Fibroblast of skin of right biceps (primary cell): ENCODE data around the gene PRDM4.
A peak's percentile ranks its signal among the peaks of the same experiment; 100 is the strongest.
"Not testable (repeated sequence)": the region's sequence is repeated elsewhere in the genome, so short reads cannot be mapped to it uniquely, and the experiment has no call there.

Experiments used
- DNase-seq: peaks from one replicate; pipeline ENCODE4 v3.0.0-alpha.2; 2013

The PRDM4 gene

DNA sequence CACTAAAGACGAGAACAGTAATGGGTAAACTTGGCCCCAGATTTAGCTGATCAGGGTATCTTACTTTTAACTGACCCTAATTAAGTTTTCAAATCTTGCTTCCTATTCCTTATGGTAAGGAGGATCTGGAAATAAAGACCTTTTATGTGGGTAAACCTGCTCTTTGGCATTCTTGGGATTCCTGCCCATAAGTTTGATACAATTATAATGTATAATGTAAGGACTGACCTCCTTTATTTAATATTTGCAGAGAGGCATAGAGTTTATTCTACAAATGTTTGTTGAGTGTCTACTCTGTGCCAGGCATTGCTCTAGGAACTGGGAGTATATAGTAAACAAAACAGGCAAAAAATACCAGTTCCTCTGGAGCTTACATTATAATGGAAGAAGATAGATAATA is 4.4 kb upstream of the PRDM4 start:
- no peak for DNase-seq

DNA sequence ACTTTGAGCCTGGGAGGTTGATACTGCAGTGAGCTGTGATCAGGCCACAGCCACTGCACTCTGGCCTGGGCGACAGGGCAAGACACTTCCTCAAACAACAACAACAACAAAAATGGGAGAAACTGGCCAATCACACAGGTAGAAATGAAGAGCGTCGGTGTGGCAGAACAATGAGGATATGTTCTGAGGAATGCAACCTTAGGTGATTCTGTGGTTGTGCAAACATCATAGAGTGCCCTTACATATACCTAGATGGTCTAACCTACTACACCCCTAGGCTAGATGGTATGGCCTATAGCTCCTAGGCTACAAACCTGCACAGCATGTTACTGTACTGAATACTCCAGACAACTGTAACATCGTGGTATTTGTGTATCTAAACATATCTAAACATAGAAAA is 3.7 kb upstream of the PRDM4 start:
- DNase-seq: no peak

DNA sequence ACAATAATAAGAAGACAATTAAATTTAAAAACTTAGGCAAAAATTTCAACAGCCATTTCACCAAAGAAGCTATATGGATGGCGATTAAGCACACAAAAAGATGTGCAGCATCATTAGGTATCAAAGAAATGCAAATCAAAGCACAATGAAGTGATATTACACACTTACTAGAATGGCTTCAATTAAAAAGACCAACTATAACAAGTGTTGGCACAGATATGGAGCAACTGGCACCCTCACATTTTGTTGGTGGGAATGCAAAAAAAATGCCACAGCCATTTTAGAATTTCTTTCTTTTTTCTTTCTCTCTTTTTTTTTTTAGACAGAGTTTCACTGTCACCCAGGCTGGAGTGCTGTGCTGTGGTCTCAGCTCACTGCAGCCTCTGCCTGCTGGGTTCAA is 1.9 kb upstream of the PRDM4 start:
- DNase-seq: no peak

DNA sequence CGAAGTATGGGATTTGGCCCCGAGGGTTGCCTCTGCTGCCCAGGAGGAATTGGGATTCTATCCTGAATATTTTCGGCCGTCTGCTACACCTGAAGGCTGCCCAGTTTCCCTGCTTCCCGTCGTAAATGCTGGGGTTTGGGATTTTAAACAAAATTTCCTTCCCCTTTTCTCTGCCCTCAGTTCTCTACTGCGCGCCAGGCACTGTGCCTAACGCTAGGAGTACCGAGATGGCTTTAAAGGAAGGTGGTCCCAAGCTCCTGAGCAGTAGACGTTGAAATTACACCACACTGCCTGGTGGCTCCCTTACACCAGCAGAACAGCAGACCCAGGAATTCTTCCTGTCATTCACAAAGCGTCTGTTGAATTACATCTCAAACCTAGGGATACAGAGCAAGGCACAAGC is 566 bp upstream of the PRDM4 start:
- DNase-seq: no peak

DNA sequence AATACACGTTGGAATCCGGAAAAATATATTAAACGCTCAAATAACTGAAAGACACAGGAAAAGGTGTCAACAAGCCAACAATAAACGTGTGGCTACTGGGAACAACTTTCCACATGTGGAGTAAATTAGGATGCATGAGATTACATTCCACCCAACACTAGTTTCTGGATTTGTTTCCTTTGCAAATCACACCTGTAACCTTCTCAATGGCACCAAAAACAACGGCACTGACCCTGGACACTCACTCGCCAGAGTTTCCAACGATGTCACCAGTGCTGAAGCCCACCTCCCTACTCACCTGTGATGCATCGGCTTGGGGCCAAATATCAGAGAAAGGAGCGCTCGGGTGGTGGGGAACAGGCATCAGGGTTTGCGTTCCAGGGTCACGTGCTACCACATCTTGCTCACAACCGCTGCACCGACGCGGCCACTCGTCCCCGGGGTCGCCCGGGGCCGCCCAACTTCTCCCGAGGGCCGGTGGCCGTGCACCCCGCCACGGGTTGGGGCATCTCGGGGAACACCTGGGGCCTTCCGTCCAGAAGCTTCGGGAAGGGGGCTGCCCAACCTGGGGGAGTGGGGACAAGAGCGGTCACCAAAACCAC is 629 bp downstream of the PRDM4 start:
- DNase-seq: peak; percentile 7

DNA sequence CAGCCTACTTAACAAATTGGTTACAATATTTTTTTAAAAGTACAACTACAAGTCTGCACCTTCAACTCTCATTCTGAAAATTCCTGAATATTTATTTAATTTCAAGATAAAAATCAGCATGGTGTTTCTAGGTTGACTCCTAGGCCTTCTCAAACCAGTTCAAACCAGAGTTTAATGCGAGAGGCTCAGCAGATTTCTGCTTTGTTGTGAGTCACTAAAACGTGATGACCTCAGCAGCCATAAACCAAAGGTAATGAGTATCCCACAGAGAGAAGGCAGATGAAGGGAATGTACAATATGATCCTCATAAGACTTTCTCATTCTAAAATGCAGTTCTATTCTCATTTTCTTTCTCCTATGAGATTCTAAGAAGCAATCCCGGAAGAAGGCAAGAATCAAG is 1.5 kb downstream of the PRDM4 start:
- peak; percentile 87 for DNase-seq

DNA sequence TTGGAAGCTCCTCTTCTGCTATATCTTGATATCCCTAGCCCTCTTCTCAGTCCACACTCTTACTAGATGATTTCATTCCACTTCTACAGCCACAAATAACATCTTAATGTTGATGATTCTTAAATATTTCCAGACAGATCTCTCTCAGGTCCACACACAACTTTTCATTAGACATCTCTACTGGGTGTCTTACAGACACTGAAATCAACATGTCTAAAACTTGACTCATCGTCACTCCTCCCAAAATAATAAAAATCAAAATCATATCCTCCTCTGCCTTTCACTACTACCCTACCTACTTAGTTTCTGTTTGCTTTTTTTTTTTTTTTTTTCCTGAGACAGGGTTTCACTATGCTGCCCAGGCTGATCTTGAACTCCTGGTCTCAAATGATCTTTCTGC is 11.9 kb downstream of the PRDM4 start:
- peak; percentile 74 for DNase-seq

DNA sequence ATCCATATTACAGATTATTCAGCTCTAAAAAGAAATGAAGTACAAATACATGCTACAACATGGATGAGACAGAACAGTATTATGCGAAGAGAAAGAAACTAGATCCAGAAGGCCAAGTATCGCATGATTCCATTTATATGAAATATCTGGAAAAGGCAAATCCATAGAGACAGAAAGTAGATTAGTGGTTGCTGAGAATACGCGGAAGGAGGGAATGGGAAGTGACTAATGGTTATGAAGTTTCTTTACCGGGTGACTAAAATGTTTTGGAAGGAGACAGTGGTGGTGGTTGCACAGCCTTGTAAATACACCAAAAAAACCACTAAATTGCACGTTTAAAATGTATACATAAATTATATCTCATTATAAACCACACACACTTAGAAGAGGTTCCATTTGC is 12.5 kb downstream of the PRDM4 start:
- DNase-seq: peak; percentile 87

DNA sequence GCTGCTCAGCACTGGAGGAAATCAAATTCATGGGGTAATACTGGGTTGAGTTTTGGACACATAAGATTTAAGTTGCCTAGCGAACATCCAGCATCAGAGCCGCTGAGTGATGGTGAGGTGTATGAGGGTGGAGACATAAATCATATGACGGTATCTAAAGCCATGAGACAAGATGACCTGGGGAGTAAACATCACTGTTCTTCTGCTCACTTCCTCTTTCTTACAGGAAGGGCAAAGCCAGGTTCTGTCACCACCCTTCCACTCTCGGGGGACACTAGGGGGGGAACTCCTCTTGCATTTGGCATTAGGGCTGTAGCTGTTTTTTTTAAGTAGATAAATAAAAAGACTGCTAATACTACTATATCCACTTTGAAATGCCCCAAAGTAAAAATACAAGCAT is 24.0 kb downstream of the PRDM4 start:
- DNase-seq: no peak

DNA sequence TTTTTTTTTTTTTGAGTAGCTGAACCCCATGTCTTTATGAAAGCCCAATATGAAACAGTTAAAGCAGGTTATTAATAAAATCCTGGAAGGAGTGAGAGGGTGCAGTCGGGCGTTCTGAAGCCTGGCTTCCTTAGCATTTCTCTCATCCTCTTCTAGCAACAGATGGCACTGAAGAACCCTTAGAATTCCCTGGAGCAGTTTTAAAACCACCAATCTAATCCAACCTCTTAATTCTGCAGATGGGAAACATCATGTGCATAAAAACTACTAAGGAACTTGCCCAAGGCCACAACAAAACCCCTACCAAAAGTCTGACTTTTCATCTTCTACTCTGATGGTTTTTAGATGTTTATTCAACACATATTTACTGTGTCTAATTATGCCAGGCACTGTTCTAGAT is 25.2 kb downstream of the PRDM4 start:
- no peak for DNase-seq

DNA sequence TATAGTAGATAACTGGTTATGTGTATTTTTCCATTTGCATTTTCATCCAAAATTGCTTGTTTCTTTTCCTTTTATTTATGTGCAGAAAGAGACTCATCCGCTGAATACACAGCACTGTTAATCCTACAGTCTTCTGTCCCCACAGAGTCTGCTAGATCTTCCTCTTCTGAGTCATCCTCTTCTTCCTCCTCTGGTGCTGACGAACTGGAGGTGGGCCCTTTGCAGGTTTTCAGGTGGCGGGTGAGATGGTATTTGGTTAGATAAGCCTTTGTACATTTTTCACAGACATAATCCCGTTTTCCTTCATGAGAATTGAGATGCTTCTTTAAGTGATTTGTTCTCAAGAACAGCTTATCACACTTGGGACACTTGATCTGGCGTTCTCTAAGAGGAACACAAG is 26.8 kb downstream of the PRDM4 start:
- no peak for DNase-seq

DNA sequence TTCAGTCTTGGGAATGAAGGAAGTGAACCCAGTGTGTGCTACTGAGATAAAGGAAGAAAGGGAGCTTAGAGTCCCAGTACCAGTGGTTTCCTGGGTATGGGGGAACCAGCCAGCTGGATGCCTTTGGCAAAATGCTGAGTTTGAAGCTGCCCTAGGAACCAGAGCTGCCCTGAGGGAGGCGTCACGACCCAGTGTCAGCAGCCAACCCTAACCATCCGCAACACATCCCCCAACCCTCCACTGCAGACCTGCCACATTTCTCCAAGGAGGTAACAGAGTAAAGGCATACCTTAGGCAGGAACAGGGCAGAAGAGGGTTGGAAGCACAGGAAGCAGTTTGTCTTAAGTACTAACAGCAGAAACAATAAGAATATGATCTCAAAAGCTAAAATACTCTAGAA is 28.6 kb downstream of the PRDM4 start:
- no peak for DNase-seq

DNA sequence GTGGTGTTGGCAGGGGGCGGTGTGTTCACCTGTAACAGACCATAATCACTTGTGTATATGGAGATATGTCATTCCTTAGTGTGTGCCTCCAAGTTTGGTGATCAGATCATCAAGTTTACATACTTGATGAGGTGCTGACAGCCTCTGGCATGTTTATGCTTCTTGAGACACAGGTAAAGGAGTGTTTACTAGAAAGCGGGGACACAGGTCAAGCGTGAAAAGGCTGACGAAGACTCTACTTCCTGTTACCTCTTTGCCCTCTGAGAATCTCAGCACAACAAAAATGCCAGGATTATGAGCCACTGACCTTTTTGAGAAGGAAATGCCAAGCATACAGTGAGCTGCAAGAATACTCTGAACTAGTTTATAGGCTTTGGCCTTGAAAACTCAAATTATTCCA is 29.6 kb downstream of the PRDM4 start:
- no peak for DNase-seq

DNA sequence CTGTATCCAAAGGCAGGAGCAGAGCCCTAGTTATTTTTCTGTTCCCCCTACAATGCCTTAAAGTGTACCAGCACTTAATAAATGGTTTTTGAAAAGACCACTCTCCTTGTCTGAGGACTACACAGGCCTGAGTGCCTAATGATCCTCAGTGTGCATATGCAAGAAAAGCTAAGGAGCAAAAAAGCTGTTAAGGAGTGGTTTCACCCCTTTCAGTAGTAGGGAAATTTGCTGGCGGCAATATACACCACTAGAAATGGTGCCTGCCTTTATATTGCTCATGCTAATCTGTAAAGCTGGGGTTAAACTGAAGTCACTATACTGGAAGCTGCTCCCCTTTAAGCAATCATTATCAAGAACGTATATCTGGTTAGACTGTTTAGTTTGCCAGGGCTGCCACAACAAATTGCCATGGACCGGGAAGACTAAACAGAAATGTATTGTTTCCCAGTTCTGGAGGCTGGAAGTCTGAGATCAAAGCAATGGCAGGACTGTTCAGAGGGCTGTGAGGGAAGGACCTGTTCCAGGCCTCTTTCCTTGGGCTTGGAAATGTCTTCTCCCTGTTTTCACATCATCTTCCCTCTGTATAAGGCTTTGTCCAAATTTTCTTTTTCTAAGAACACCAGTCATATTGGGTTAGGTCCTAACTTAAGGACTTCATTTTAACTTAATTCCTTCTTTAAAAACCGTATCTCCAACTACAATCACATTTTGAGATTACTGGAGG is 30.2 kb downstream of the PRDM4 start:
- no peak for DNase-seq

DNA sequence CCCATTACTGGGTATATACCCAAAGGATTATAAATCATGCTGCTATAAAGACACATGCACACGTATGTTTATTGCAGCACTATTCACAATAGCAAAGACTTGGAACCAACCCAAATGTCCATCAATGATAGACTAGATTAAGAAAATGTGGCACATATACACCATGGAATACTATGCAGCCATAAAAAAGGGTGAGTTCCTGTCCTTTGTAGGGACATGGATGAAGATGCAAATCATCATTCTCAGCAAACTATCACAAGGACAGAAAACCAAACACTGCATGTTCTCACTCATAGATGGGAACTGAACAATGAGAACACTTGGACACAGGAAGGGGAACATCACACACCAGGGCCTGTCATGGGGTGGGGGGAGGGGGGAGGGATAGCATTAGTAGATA is 33.2 kb downstream of the PRDM4 start:
- not testable (repeated sequence) for DNase-seq

DNA sequence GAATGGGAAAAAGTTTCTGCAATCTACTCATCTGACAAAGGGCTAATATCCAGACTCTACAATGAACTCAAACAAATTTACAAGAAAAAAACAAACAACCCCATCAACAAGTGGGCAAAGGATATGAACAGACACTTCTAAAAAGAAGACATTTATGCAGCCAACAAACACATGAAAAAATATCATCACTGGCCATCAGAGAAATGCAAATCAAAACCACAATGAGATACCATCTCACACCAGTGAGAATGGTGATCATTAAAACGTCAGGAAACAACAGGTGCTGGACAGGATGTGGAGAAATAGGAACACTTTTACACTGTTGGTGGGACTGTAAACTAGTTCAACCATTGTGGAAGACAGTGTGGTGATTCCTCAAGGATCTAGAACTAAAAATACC is 33.6 kb downstream of the PRDM4 start:
- not testable (repeated sequence) for DNase-seq

DNA sequence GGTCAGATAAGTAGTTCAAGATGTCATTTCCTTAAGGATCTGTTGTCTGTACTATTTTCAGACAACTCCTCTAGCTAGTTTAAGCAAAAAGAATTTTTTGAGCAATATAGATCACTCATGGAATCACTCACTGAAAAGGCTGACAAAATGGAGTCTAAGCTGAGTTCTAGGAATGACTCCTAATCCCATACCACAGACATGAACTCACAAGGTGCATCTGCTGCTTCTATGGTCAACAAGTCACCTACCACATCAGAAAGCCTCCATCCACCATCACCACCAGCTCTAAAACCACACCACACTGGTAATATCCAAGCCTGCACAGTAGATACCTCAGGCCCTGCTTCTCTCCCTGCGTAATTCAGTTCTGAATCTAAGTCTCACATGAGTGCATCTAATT is 42.3 kb downstream of the PRDM4 start:
- DNase-seq: no peak

DNA sequence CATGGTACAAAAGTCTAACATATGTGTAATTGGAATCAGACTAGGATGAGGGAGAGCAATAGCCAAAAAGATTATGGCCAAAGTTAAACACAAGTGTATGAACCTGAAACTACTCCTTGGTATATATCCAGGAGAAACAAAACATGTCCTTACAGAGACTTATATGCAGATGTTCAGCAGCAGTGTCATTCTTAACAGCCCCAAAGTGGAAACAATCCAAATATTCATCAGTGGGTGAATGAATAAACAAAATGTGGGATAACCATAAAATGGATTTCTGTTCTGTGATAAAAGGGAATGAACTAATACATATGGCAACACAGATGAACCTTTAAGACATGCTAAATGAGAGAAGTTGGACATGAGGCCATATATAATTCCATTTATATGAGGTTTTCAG is 45.2 kb downstream of the PRDM4 start:
- DNase-seq: no peak

DNA sequence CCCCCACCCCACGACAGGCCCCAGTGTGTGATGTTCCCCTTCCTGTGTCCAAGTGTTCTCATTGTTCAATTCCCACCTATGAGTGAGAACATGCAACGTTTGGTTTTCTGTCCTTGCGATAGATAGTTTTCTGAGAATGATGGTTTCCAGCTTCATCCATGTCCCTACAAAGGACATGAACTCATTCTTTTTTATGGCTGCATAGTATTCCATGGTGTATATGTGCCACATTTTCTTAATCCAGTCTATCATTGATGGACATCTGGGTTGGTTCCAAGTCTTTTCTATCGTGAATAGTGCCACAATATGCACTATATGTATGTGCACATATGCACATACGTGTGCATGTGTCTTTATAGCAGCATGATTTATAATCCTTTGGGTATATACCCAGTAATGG is 55.4 kb downstream of the PRDM4 start:
- not testable (repeated sequence) for DNase-seq

DNA sequence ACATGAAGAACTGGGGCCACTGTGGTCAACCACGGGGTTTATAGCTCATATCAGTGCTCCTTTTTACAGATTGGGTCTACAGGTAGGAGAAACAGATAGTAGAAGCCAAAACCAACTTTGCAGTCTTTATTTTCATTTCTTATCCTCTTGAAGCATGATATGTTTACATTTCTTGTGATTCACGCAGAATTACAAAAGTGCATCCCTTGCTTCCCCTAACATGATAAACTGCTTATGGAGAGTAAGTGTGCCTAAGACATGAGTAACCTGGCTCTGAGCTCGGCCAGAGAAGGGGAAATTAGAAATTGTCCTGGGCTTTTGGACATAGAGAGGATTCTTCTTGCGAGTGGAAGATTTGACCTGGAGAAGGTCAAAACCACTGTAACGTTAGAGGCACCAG is 56.9 kb downstream of the PRDM4 start:
- no peak for DNase-seq

DNA sequence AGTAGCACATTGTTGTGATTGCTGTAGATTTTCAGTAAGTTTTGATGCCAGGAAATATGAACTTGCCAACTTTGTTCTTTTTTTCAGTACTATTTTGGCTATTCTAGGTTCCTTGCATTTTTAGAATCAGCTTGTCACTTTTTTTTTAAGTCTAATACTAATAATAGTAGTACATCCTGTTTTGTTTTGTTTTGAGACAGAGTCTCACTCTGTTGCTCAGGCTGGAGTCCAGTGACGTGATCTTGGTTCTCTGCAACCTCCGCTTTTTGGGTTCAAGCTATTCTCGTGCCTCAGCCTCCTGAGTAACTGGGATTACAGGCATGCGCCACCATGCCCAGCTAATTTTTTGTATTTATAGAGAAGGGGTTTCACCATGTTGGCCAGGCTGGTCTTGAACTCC is 58.8 kb downstream of the PRDM4 start:
- DNase-seq: no peak

DNA sequence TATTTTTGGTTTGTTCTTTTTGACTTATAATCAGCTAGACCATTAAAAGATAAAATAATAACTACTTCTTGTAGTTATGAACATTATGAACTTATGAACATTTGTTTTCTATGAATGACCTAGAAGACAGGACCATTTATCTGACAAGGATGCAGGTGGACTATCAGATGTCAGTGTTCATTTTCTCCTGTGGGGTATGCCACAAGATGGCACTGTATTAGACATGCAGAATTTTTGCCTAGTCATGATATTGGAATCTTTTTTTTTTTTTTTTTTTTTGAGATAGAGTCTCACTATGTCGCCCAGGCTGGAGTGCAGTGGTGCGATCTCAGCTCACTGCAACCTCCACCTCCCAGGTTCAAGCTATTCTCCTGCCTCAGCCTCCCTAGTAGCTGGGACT is 65.2 kb downstream of the PRDM4 start:
- DNase-seq: peak; percentile 17

DNA sequence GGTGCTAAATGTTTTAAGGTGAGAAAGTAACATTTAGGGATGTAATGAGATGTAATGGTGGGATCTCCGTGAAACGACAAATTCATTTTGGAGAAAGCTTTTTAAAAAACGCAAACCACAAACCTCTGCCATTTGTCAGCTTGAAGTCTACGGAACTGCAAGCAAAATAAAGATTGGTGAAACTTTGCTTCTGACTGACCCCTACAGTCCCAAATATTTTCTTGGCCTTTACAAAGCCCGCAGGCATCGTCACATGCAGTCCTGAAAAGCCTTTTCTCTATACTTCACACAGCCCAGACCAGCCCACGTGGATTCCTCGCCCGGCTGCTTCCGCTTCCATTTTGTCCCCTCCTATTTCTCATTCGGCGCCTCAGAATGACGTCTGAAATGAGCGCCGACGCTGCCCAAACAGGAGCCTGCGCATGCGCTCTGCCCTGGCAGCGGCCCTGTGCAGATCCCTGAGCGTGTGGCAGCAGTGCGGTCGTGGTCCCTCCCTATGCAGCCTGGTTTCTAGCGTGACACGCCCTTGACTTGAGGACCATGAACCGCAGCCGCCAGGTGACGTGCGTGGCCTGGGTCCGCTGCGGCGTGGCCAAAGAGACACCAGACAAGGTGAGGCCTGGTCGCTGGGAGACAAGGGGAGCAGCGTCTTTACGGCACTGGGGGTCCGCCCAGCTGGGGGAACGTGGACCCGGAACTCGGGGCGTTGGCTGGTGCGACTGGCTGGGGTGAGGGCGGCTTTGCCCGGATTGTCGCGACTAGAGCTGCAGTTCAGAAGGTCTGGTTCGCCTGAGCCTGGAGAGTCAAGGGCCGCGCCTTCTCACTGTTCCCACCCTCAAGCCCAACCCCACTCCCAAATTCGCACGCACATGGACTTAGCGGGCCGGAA is 75.3 kb downstream of the PRDM4 start, which contains the start of gene PWP1:
Gene PWP1, plus strand, starts transcription at position 440 of the 889 bp plus-strand sequence. Its CDS starts 101 bp downstream, at position 541.
- peak; percentile 95 for DNase-seq

DNA sequence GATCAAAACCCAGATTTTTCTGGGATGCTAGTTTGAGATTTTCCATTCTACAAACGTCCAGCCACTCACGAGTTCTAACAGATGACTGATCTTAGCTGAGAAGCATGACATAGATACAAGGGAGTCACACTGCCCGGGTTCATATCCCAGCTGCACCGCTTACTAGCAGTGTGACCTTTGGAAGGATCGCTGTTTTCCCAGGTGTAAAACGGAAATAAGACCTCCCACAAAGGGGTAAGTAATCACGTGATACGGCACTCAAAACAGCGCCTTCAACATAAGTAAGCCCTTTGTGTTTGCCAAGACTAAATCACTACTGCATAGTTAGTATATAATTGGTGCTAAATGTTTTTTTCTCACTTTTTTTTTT is 76.0 kb downstream of the PRDM4 start:
- peak; percentile 36 for DNase-seq
